Measurements from ENCODE around the gene CEP68.

CEP68 gene

DNA sequence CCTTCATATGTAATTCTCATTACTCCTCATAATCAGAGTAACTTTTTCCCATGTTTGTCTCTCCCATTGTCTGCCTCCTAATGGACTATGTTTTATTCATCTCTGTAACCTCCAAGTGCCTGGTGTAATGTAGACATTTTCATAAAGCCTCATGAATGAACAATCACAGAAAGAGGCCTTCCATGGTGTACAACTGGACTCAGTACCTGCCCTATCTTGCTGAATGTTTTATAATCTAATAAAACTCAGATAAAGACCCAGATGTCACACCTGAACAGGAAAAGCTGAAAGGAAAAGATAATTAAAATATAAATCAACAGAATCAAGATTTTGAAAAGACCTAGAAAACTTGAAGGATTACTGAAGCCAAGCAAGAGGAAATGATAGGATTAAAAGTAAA lies 37.0 kb downstream of the CEP68 start:
- TF ChIP-seq, protein P1, sequence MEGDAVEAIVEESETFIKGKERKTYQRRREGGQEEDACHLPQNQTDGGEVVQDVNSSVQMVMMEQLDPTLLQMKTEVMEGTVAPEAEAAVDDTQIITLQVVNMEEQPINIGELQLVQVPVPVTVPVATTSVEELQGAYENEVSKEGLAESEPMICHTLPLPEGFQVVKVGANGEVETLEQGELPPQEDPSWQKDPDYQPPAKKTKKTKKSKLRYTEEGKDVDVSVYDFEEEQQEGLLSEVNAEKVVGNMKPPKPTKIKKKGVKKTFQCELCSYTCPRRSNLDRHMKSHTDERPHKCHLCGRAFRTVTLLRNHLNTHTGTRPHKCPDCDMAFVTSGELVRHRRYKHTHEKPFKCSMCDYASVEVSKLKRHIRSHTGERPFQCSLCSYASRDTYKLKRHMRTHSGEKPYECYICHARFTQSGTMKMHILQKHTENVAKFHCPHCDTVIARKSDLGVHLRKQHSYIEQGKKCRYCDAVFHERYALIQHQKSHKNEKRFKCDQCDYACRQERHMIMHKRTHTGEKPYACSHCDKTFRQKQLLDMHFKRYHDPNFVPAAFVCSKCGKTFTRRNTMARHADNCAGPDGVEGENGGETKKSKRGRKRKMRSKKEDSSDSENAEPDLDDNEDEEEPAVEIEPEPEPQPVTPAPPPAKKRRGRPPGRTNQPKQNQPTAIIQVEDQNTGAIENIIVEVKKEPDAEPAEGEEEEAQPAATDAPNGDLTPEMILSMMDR (conservative IDR thresholded peaks at IDR 0.05; ENCODE audit: low read depth, low read length) = no peak
- H3K4me3 ChIP-seq (ENCODE audit: low read length) = no peak overlapping the region
- DNase-seq (ENCODE audit: low read depth) = no peak

DNA sequence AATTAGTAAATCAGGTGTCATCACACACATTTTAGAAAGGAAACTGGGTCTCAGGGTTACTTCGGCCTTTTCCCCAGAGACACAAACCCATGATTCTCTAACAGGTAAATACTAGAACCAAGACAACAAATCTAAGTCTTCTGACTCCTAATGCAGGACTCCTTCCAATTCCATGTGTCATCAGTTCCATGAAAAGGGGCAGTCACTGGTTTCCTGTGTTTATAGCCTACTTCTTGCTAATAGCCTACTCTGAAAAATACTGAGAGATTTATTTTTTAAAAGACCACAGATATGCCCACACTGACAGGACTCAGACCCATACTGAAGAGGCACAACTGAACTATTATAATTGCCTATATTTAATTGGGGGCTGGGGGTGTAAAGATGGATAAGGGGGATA lies 40.7 kb downstream of the CEP68 start:
- TF ChIP-seq, protein P1 (conservative IDR thresholded peaks at IDR 0.05; ENCODE audit: low read depth, low read length) = no peak
- no peak for DNase-seq (ENCODE audit: low read depth)
- H3K4me3 ChIP-seq (ENCODE audit: low read length) = no peak overlapping the region

DNA sequence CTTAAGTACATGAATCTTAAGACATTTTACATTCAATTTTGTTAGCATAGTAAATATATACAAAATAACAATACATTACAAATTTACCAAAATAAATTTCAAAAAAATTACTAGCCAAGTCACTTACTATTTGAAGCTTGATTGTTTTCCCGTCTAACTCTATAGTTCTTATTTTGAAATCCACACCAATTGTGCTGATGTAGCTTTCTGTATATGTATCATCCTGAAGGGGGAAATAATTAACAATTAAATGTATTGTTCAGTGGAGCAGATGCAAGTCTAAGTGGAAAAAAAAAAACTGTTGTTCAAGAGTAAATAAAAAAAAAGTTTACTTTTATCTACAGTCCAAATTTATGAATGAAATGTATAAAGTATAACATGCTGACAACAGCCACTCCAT lies 41.6 kb downstream of the CEP68 start:
- TF ChIP-seq, protein P1 (conservative IDR thresholded peaks at IDR 0.05; ENCODE audit: low read depth, low read length) = no peak
- no peak for DNase-seq (ENCODE audit: low read depth)
- H3K4me3 ChIP-seq (ENCODE audit: low read length) = no peak overlapping the region

DNA sequence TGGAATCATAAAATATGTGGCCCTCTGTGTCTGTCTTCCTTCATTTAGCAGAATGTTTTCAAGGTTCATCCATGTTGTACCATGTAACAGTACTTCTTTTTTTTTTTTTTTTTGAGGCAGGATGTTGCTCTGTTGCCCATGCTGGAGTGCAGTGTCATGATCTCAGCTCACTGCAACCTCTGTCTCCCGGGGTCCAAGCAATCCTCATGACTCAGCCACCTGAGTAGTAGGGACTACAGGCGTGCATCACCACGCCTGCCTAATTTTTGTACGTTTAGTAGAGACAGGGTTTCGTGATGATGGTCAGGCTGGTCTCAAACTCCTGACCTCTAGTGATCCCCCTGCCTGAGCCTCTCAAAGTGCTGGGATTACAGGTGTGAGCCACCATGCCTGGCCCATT lies 42.5 kb downstream of the CEP68 start:
- TF ChIP-seq, protein P1 (conservative IDR thresholded peaks at IDR 0.05; ENCODE audit: low read depth, low read length) = no peak
- no peak overlapping the region for H3K4me3 ChIP-seq (ENCODE audit: low read length)
- no peak for DNase-seq (ENCODE audit: low read depth)

DNA sequence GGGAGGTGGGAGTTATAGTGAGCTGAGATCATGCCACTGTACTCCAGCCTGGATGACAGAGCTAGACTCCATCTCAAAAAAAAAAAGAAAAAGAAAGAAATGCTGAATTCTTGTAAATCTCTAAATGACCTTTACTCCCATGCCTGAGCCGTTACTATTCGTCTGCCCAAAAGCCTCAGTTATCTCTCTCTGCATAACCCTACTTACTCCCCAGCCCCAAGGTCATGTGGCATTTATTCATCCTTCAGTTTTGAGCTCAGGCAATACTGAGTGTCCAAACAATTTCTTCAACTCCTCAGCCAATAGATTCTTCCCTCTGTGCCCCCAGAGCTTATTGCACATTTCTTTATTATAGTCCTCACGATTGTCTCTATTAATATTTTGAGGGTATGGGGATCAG lies 44.9 kb downstream of the CEP68 start:
- TF ChIP-seq, protein P1 (conservative IDR thresholded peaks at IDR 0.05; ENCODE audit: low read depth, low read length) = no peak
- H3K4me3 ChIP-seq (ENCODE audit: low read length) = no peak overlapping the region

DNA sequence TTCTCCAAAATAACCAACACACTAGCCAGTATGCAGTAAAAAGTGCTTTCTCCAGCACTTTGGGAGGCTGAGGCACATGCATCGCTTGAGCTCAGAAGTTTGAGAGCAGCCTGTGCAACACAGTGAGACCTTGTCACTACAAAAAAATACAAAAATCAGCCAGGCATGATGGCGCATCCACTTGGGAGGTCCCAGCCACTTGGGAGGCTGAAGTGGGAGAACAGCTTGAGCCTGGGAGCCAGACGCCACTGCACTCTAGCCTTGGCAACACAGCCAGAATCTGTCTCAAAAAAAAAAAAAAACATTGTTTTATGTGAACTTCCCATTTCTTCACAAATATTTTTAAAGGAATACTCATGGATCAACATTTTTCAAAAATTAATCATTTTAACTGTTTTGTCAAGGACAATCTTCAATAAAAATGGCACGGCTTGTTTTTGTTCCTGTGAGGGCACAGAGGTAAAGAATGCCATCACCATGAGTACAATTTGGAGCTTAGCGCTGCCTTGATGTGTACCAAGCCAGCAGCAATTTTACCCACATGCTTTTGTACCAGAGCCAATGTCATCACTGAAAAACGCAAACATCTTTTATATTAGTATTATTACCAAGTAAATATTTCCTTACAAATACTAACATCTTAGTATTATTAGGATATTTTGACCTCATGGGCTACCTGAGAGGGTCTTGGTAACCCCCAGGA lies 46.9 kb downstream of the CEP68 start:
- TF ChIP-seq, protein P1 (conservative IDR thresholded peaks at IDR 0.05; ENCODE audit: low read depth, low read length) = no peak
- no peak for DNase-seq (ENCODE audit: low read depth)
- H3K4me3 ChIP-seq (ENCODE audit: low read length) = no peak overlapping the region

More for the DNA sequence above, 44.9 kb downstream of the CEP68 start:
- no peak for DNase-seq (ENCODE audit: low read depth)

DNA sequence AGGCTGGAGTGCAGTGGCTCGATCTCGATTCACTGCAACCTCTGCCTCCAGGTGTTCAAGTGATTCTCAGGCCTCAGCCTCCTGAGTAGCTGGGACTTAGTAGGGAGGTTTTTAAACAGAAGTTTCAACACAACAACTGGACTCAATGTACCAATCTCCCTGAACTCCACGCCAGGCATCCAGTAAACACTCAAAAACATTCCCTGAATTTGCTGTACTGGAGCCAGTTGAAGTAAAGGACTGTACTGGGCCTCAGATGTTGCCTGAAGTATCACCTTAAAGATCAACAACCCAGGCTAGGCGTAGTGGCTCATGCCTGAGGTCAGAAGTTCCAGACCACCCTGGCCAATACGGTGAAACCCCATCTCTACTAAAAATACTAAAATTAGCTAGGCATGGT lies 51.3 kb downstream of the CEP68 start:
- no peak for DNase-seq (ENCODE audit: low read depth)
- no peak overlapping the region for H3K4me3 ChIP-seq (ENCODE audit: low read length)
- TF ChIP-seq, protein P1 (conservative IDR thresholded peaks at IDR 0.05; ENCODE audit: low read depth, low read length) = no peak

Data from retinal pigment epithelial cell (primary cell).